ENCODE data around the gene ZNF480. TPM values are rescaled to one million over a fixed set of nuclear protein-coding genes. Genes with fewer than 3 reads are reported as not detected.
"Not testable (repeated sequence)": the region's sequence is repeated elsewhere in the genome, so short reads cannot be mapped to it uniquely, and the experiment has no call there.

ZNF480 gene
- polyA plus RNA-seq (2013) = 6.8 TPM

DNA sequence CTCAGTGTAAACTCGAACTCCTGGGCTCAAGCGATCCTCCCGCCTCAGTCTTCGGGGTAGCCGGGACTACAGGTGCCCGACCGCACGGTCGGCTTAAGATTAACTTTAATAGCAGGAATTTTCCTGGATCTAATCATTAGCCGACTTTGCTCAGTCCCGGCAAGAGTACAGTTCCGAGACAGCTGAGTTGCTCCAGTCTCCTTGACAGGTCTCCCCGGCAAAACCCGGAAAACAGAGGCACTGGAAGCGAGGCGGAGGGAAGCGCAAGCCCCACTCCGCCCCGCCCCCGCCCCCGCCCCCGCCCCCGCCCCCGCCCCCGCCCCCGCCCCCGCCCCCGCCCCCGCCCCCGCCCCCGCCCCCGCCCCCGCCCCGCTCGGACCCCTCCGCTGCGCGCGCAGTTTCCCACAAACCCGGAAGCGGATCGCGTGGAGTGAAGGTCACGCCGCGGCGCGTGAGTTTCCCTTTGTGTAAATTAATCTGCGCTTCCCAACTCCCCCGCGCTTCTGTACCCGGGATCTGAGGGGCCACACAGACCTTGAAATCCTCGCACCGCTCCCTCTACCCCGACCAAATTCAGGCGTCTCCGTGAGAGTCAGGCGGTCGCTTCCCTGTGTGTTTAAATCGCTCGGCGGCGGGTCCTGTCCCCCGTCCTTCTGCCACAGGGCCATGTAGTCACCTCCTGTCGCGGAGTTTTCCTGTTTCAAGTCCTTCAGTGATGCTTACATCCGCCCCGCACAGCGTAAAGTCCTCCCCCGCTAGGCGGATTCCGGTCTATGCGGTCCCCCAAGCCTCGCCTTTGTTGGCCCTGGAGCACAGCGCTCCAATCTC lies at the start of gene ZNF480:
Gene ZNF480 (plus strand): TSS at position 397 of the 828 bp plus-strand sequence. CDS start 3,244 bp downstream, outside the sequence.
- Histone ChIP-seq H3K36me3 (ENCODE audit: control insufficient read depth in 4 of 4, insufficient read depth in 4 of 4, low read length in 3 of 4) (peaks cover 15 to 36% (median 32%) of the 10 kb centered on the region in 4 experiments), H3K4me3 (ENCODE audit: control insufficient read depth in 1 of 7, extremely low read depth in 1 of 7, insufficient read depth in 4 of 7, low read depth in 2 of 7, low read length in 6 of 7) (peak within 1 kb of the TSS; percentile 75 to 100 (median 97)), H3K27ac (ENCODE audit: insufficient read depth in 1 of 2, low read depth in 1 of 2, low read length in 2 of 2, poor library complexity in 1 of 2, severe bottlenecking in 2 of 2) (peak within 1 kb of the TSS; percentile 84 to 95), H3K9me3 (ENCODE audit: control extremely low read depth in 1 of 5, control insufficient read depth in 4 of 5, insufficient read depth in 2 of 5, low read depth in 1 of 5, low read length in 4 of 5) (peaks cover 1 to 31% (median 20%) of the 10 kb centered on the region in 5 experiments), H3K4me1 (ENCODE audit: control extremely low read depth in 1 of 4, control insufficient read depth in 4 of 4, insufficient read depth in 4 of 4, low read length in 3 of 4) (peaks cover 0 to 16% (median 13%) of the 10 kb centered on the region in 4 experiments), H3K27me3 (replicated peaks in 2 of 5; ENCODE audit: control insufficient read depth in 4 of 5, insufficient read depth in 5 of 5, low read length in 4 of 5) (no peaks in the 10 kb centered on the region)
- POLR2A ChIA-PET = interaction anchor here (0.8 kb wide), 1 partner anchor 101 kb away, joined by 3 read pairs; no protein-coding TSS in a partner anchor
- peak; percentile 79 to 91 (median 89) for DNase-seq
- WGBS (ENCODE audit: insufficient coverage) = under 1% methylated on average over 50 of the region's 75 CpGs
- CTCF ChIA-PET = interaction anchor here (0.9 to 1.6 kb wide), 2 partner anchors 17 to 52 kb away, joined by 3 to 4 read pairs; no protein-coding TSS in a partner anchor

DNA sequence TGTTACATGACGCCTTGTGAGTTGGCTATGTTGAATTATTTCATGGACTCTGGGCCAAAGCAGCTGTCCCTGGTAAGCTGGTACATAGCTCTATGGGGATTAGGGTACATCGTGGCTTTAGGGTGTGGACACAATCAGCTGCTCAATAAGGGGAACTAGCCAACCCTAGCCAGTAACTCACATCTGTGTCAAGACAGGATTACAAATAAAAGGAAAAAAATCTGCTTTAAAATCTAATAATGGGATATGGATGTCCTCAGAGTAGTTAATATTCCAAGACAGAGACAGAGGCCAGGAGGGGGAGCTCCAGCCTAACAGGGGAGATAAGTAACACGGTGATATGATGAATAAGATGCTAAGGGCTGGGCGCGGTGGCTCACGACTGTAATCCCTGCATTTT lies 48.7 kb upstream of the ZNF480 start:
- peaks cover 0 to 2% (median 0%) of the 10 kb centered on the region in 5 experiments for H3K9me3 ChIP-seq (ENCODE audit: control extremely low read depth in 1 of 5, control insufficient read depth in 4 of 5, insufficient read depth in 2 of 5, low read depth in 1 of 5, low read length in 4 of 5)
- DNase-seq = peak; percentile 76 to 85 (median 80)
- POLR2A ChIA-PET = no interaction called here
- no peak overlapping the region for H3K4me3 ChIP-seq (ENCODE audit: control insufficient read depth in 1 of 7, extremely low read depth in 1 of 7, insufficient read depth in 4 of 7, low read depth in 2 of 7, low read length in 6 of 7)
- CTCF ChIA-PET = interaction anchor here (0.9 to 2.9 kb wide), 4 partner anchors 11 to 501 kb away, joined by 3 to 10 read pairs (median 4); no protein-coding TSS in a partner anchor
- H3K36me3 ChIP-seq (ENCODE audit: control insufficient read depth in 4 of 4, insufficient read depth in 4 of 4, low read length in 3 of 4) = no peaks in the 10 kb centered on the region
- H3K27me3 ChIP-seq (replicated peaks in 2 of 5; ENCODE audit: control insufficient read depth in 4 of 5, insufficient read depth in 5 of 5, low read length in 4 of 5) = no peaks in the 10 kb centered on the region
- no peaks in the 10 kb centered on the region for H3K4me1 ChIP-seq (ENCODE audit: control extremely low read depth in 1 of 4, control insufficient read depth in 4 of 4, insufficient read depth in 4 of 4, low read length in 3 of 4)
- H3K27ac ChIP-seq (ENCODE audit: insufficient read depth in 1 of 2, low read depth in 1 of 2, low read length in 2 of 2, poor library complexity in 1 of 2, severe bottlenecking in 2 of 2) = no peak overlapping the region
- 28% methylated on average over 6 of the region's 6 CpGs for WGBS (ENCODE audit: insufficient coverage)

DNA sequence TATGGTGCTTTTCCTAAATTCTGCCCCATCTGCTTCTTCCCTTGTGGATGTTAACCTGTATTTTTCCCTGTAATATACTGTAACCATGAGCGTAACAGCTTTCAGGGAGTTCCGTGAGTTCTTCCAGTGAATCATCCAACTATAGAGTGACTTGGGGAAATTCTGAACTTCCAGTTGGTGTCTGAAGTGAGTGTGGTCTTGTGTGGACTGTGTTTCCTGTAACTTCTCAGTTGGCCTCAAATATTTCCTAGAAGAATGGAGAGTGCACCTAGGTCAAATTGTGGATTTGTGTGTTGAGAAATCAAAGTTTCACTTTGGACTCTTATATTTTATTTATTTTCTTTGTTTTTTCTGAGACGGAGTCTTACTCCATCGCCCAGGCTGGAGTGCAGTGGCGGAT lies 38.5 kb upstream of the ZNF480 start:
- H3K36me3 ChIP-seq (ENCODE audit: control insufficient read depth in 4 of 4, insufficient read depth in 4 of 4, low read length in 3 of 4) = no peaks in the 10 kb centered on the region
- no peaks in the 10 kb centered on the region for H3K4me1 ChIP-seq (ENCODE audit: control extremely low read depth in 1 of 4, control insufficient read depth in 4 of 4, insufficient read depth in 4 of 4, low read length in 3 of 4)
- H3K27me3 ChIP-seq (replicated peaks in 2 of 5; ENCODE audit: control insufficient read depth in 4 of 5, insufficient read depth in 5 of 5, low read length in 4 of 5) = no peaks in the 10 kb centered on the region
- POLR2A ChIA-PET = no interaction called here
- no peak for DNase-seq
- H3K9me3 ChIP-seq (ENCODE audit: control extremely low read depth in 1 of 5, control insufficient read depth in 4 of 5, insufficient read depth in 2 of 5, low read depth in 1 of 5, low read length in 4 of 5) = peaks cover 0 to 13% (median 0%) of the 10 kb centered on the region in 5 experiments
- WGBS (ENCODE audit: insufficient coverage) = 100% methylated on average over 2 of the region's 5 CpGs
- H3K4me3 ChIP-seq (ENCODE audit: control insufficient read depth in 1 of 7, extremely low read depth in 1 of 7, insufficient read depth in 4 of 7, low read depth in 2 of 7, low read length in 6 of 7) = no peak overlapping the region
- CTCF ChIA-PET = no interaction called here
- no peak overlapping the region for H3K27ac ChIP-seq (ENCODE audit: insufficient read depth in 1 of 2, low read depth in 1 of 2, low read length in 2 of 2, poor library complexity in 1 of 2, severe bottlenecking in 2 of 2)

DNA sequence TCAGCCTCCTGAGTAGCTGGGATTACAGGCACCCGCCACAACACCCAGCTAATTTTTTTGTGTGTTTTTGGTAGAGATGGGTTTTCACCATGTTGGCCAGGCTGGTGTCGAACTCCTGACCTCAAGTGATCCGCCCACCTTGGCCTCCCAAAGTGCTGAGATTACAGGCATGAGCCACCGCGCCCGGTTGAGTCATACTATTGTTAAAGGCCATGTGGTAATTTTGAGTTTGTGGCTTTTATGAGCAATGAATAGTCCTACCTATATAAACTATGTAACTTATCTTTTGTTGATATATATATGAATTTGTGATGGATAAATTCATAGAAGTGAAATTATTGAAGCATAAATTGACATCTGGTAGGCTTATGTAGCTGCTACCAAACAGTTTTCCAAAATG lies 31.4 kb upstream of the ZNF480 start:
- H3K4me1 ChIP-seq (ENCODE audit: control extremely low read depth in 1 of 4, control insufficient read depth in 4 of 4, insufficient read depth in 4 of 4, low read length in 3 of 4); CTCF ChIA-PET; H3K27ac ChIP-seq (ENCODE audit: insufficient read depth in 1 of 2, low read depth in 1 of 2, low read length in 2 of 2, poor library complexity in 1 of 2, severe bottlenecking in 2 of 2); H3K4me3 ChIP-seq (ENCODE audit: control insufficient read depth in 1 of 7, extremely low read depth in 1 of 7, insufficient read depth in 4 of 7, low read depth in 2 of 7, low read length in 6 of 7); H3K9me3 ChIP-seq (ENCODE audit: control extremely low read depth in 1 of 5, control insufficient read depth in 4 of 5, insufficient read depth in 2 of 5, low read depth in 1 of 5, low read length in 4 of 5); POLR2A ChIA-PET; DNase-seq; H3K36me3 ChIP-seq (ENCODE audit: control insufficient read depth in 4 of 4, insufficient read depth in 4 of 4, low read length in 3 of 4); H3K27me3 ChIP-seq (replicated peaks in 2 of 5; ENCODE audit: control insufficient read depth in 4 of 5, insufficient read depth in 5 of 5, low read length in 4 of 5): not testable (repeated sequence)
- WGBS (ENCODE audit: insufficient coverage) = 100% methylated on average over 1 of the region's 6 CpGs

DNA sequence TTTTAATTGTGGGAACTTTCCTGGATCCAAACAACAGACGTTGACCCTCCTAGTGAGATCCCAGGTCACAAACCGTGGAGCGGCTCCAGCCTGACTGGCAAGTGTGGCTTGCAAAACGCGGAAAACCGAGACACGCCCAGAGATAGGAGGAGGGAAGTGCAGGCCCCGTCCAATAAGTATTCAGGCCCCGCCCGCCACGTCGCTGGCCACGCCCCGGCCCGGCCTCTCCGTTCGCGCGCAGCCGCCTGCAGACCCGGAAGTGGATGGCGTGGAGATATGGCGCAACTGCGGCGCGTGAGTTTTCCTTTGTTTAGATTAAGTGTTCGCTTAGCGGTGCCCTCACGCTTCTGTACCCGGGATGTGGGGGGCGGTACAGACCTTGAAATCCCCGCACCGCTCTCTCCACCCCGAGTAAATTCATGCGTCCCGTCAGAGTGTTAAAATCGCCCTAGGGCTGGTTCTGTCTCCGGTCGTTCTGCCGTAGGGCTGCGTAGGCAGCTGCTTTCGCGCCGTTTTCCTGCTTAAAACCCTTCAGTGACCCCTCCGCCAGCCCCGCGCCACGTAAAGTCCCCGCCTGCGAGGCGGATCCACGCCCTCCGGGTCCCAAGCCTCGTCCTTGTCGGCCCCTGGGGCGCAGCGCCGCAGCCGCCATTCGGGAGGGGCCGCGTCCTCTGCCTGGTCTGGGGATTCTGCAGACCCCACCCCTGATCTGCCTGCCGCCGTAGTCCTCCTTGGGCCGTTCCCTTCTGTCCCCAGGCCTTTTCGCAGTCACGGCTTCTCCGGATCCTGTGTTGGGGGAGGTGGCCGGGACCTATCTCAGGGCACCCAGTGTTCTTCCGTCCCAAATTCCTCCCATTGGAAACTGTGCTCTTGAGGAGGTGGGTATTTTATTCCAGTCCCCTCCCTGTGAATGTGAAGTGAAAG lies 27.4 kb upstream of the ZNF480 start, which contains the start of gene ZNF766:
Gene ZNF766 (plus strand): TSS at position 250 of the 924 bp plus-strand sequence. CDS start 27 bp downstream, at position 277.
- peak; percentile 93 to 97 (median 96) for DNase-seq
- H3K36me3 ChIP-seq (ENCODE audit: control insufficient read depth in 4 of 4, insufficient read depth in 4 of 4, low read length in 3 of 4) = peaks cover 9 to 30% (median 22%) of the 10 kb centered on the region in 4 experiments
- no peaks in the 10 kb centered on the region for H3K27me3 ChIP-seq (replicated peaks in 2 of 5; ENCODE audit: control insufficient read depth in 4 of 5, insufficient read depth in 5 of 5, low read length in 4 of 5)
- ChIA-PET CTCF (no interaction called here), POLR2A (no interaction called here)
- WGBS (ENCODE audit: insufficient coverage) = under 1% methylated on average over 61 of the region's 70 CpGs
- peaks cover 0 to 29% (median 18%) of the 10 kb centered on the region in 5 experiments for H3K9me3 ChIP-seq (ENCODE audit: control extremely low read depth in 1 of 5, control insufficient read depth in 4 of 5, insufficient read depth in 2 of 5, low read depth in 1 of 5, low read length in 4 of 5)
- peak within 1 kb of the TSS; percentile 85 to 99 (median 95) for H3K4me3 ChIP-seq (ENCODE audit: control insufficient read depth in 1 of 7, extremely low read depth in 1 of 7, insufficient read depth in 4 of 7, low read depth in 2 of 7, low read length in 6 of 7)
- peak within 1 kb of the TSS; percentile 96 to 98 for H3K27ac ChIP-seq (ENCODE audit: insufficient read depth in 1 of 2, low read depth in 1 of 2, low read length in 2 of 2, poor library complexity in 1 of 2, severe bottlenecking in 2 of 2)
- H3K4me1 ChIP-seq (ENCODE audit: control extremely low read depth in 1 of 4, control insufficient read depth in 4 of 4, insufficient read depth in 4 of 4, low read length in 3 of 4) = peaks cover 2 to 17% (median 12%) of the 10 kb centered on the region in 4 experiments

DNA sequence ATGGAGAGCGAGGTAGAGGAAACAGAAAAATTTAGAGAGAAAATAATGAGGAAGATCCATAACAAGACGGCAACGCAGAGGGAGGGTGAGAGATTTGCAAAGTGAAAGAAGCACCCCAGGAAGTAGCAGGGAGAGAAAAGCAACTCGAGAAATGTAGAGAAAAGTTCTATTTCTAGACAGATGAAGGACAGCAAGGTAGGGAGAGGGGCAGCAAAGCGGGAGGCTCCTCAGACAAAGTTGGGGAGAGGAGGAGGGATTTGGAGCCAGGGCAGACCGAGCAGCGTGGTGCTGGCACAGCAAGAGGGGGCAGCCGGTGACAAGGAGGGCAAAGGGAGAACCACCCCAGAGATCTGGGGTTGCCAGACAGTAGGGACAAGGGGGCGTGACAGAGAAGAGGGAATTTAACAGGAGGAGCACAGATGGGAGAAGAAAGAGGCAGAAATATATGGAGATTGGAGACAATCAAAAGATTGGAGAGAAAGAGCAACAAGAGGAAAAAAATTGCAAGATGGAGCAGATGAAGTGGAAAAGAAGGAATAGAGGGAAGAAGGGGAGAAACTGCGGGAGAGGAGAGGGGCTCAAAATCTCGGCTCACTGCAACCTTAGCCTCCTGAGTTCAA lies 26.6 kb upstream of the ZNF480 start:
- Histone ChIP-seq H3K27ac (ENCODE audit: insufficient read depth in 1 of 2, low read depth in 1 of 2, low read length in 2 of 2, poor library complexity in 1 of 2, severe bottlenecking in 2 of 2) (peak overlapping the region; percentile 96 to 98), H3K4me1 (ENCODE audit: control extremely low read depth in 1 of 4, control insufficient read depth in 4 of 4, insufficient read depth in 4 of 4, low read length in 3 of 4) (peaks cover 2 to 17% (median 12%) of the 10 kb centered on the region in 4 experiments), H3K9me3 (ENCODE audit: control extremely low read depth in 1 of 5, control insufficient read depth in 4 of 5, insufficient read depth in 2 of 5, low read depth in 1 of 5, low read length in 4 of 5) (peaks cover 0 to 34% (median 24%) of the 10 kb centered on the region in 5 experiments), H3K4me3 (ENCODE audit: control insufficient read depth in 1 of 7, extremely low read depth in 1 of 7, insufficient read depth in 4 of 7, low read depth in 2 of 7, low read length in 6 of 7) (peak overlapping the region; percentile 85 to 99 (median 95)), H3K36me3 (ENCODE audit: control insufficient read depth in 4 of 4, insufficient read depth in 4 of 4, low read length in 3 of 4) (peaks cover 14 to 35% (median 28%) of the 10 kb centered on the region in 4 experiments), H3K27me3 (replicated peaks in 2 of 5; ENCODE audit: control insufficient read depth in 4 of 5, insufficient read depth in 5 of 5, low read length in 4 of 5) (no peaks in the 10 kb centered on the region)
- ChIA-PET CTCF (no interaction called here), POLR2A (no interaction called here)
- 15% methylated on average over 11 of the region's 11 CpGs for WGBS (ENCODE audit: insufficient coverage)
- DNase-seq = peak; percentile 29 to 52 (median 37)
